HEK293 (cell line): Measurements from ENCODE around the gene STYX.

ENCODE experiments used
- CTCF ChIA-PET: fragments of 350-600 bp; formaldehyde crosslinking; extraction: SDS; loops from one replicate; lab custom pipeline; 2021; ENCODE audit warnings: antibody characterized with exemption; lab: Yijun Ruan, JAX
- POLR2A ChIA-PET: fragments of 300-600 bp; formaldehyde crosslinking; extraction: SDS; loops from one replicate; lab custom pipeline; 2020; ENCODE audit warnings: antibody characterized with exemption, inconsistent platforms; lab: Yijun Ruan, JAX
- H3K27ac ChIP-seq: fragments of 200-500 bp; sonication (Bioruptor generic); 2 replicates; pipeline ENCODE4 v1.5.1; 2014; ENCODE audit warnings: low read depth, low read length, control low read depth, inconsistent platforms; ENCODE audit errors: extremely low read depth
- H3K36me3 ChIP-seq, 2 experiments: fragments of 200-500 bp in 1 of 2; sonication (Bioruptor generic) in 1 of 2; 1 replicate in 1 of 2; 2 replicates in 1 of 2; pipeline ENCODE4 v1.5.1; 2014 to 2017; ENCODE audit warnings: inconsistent platforms in 2 of 2, low read length in 2 of 2; ENCODE audit not compliant: control insufficient read depth in 2 of 2, insufficient read depth in 1 of 2
- H3K4me1 ChIP-seq: fragments of 200-500 bp; sonication (Bioruptor generic); 2 replicates; pipeline ENCODE4 v1.5.1; 2014; ENCODE audit warnings: mild to moderate bottlenecking, low read length, inconsistent platforms; ENCODE audit not compliant: control insufficient read depth, insufficient read depth
- H3K4me3 ChIP-seq: 2 replicates; pipeline ENCODE4 v1.5.1; 2011; ENCODE audit warnings: low read depth, mild to moderate bottlenecking, control low read depth, low read length, moderate library complexity
- H3K9me3 ChIP-seq: fragments of 200-500 bp; sonication (Bioruptor generic); 2 replicates; pipeline ENCODE4 v1.5.1; 2014; ENCODE audit warnings: low read depth, low read length, inconsistent platforms; ENCODE audit not compliant: control insufficient read depth, insufficient read depth
- HIC1 ChIP-seq: fragments of 450-650 bp; formaldehyde crosslinking; IDR thresholded peaks from 2 replicates; pipeline ENCODE4 v1.5.1; 2016; ENCODE audit warnings: missing biosample characterization, missing genetic modification characterization
- MZF1 ChIP-seq: fragments of 450-650 bp; formaldehyde crosslinking; IDR thresholded peaks from 2 replicates; pipeline ENCODE4 v1.5.1; 2017; ENCODE audit warnings: missing biosample characterization, missing genetic modification characterization, borderline replicate concordance
- OSR2 ChIP-seq: fragments of 450-650 bp; formaldehyde crosslinking; IDR thresholded peaks from 2 replicates; pipeline ENCODE4 v1.5.1; 2016; ENCODE audit warnings: missing biosample characterization, missing genetic modification characterization
- PRDM1 ChIP-seq: fragments of 450-650 bp; formaldehyde crosslinking; IDR thresholded peaks from 2 replicates; pipeline ENCODE4; 2016; ENCODE audit warnings: missing biosample characterization, missing genetic modification characterization
- REPIN1 ChIP-seq: fragments of 450-650 bp; formaldehyde crosslinking; IDR thresholded peaks from 2 replicates; pipeline ENCODE4 v1.5.1; 2017; ENCODE audit warnings: missing biosample characterization, missing genetic modification characterization, low read depth
- SCRT2 ChIP-seq: fragments of 450-650 bp; formaldehyde crosslinking; IDR thresholded peaks from 2 replicates; pipeline ENCODE4 v1.5.1; 2016; ENCODE audit warnings: missing biosample characterization, missing genetic modification characterization
- TCF7L2 ChIP-seq: IDR thresholded peaks from 2 replicates; pipeline ENCODE4 v1.6.1; 2011; ENCODE audit warnings: low read depth, mild to moderate bottlenecking, inconsistent platforms, low read length, moderate library complexity, borderline replicate concordance
- ZBTB49 ChIP-seq: fragments of 450-650 bp; formaldehyde crosslinking; IDR thresholded peaks from 2 replicates; pipeline ENCODE4 v1.5.1; 2016; ENCODE audit warnings: missing biosample characterization, missing genetic modification characterization, low read depth
- ZFP41 ChIP-seq: fragments of 450-650 bp; formaldehyde crosslinking; IDR thresholded peaks from 2 replicates; pipeline ENCODE4 v1.5.1; 2016; ENCODE audit warnings: missing biosample characterization, missing genetic modification characterization, borderline replicate concordance
- ZNF223 ChIP-seq: fragments of 450-650 bp; formaldehyde crosslinking; IDR thresholded peaks from 2 replicates; pipeline ENCODE4 v1.5.1; 2016; ENCODE audit warnings: missing biosample characterization, missing genetic modification characterization
- ZNF248 ChIP-seq: fragments of 450-650 bp; formaldehyde crosslinking; IDR thresholded peaks from 2 replicates; pipeline ENCODE4 v1.5.1; 2017; ENCODE audit warnings: missing biosample characterization, missing genetic modification characterization
- ZNF274 ChIP-seq, 2 experiments: fragments of 200-500 bp in 1 of 2; fragments of 450-650 bp in 1 of 2; sonication (Bioruptor generic) in 1 of 2; formaldehyde crosslinking in 1 of 2; IDR thresholded peaks; 2 replicates each; pipeline versions ENCODE4 v1.5.1 to v1.6.1; 2014 to 2016; ENCODE audit warnings: borderline replicate concordance in 1 of 2, inconsistent platforms in 1 of 2, low read length in 1 of 2, missing biosample characterization in 1 of 2, missing genetic modification characterization in 1 of 2
- ZNF394 ChIP-seq: fragments of 450-650 bp; formaldehyde crosslinking; IDR thresholded peaks from 2 replicates; pipeline ENCODE4 v1.5.1; 2016; ENCODE audit warnings: missing biosample characterization, missing genetic modification characterization, mild to moderate bottlenecking, moderate library complexity, borderline replicate concordance
- ZNF530 ChIP-seq: fragments of 450-650 bp; formaldehyde crosslinking; IDR thresholded peaks from 2 replicates; pipeline ENCODE4 v1.5.1; 2016; ENCODE audit warnings: low read depth, missing biosample characterization, missing genetic modification characterization
- ZNF558 ChIP-seq: fragments of 450-650 bp; formaldehyde crosslinking; IDR thresholded peaks from 2 replicates; pipeline ENCODE4 v1.5.1; 2016; ENCODE audit warnings: missing biosample characterization, missing genetic modification characterization
- ZNF654 ChIP-seq: fragments of 450-650 bp; formaldehyde crosslinking; IDR thresholded peaks from 2 replicates; pipeline ENCODE4 v1.5.1; 2016; ENCODE audit warnings: low read depth, missing biosample characterization, missing genetic modification characterization
- ZNF830 ChIP-seq: fragments of 450-650 bp; IDR thresholded peaks from 2 replicates; pipeline ENCODE4 v1.5.0; 2018; ENCODE audit warnings: missing biosample characterization, missing genetic modification characterization, low read depth, mild to moderate bottlenecking, moderate library complexity

STYX gene

DNA sequence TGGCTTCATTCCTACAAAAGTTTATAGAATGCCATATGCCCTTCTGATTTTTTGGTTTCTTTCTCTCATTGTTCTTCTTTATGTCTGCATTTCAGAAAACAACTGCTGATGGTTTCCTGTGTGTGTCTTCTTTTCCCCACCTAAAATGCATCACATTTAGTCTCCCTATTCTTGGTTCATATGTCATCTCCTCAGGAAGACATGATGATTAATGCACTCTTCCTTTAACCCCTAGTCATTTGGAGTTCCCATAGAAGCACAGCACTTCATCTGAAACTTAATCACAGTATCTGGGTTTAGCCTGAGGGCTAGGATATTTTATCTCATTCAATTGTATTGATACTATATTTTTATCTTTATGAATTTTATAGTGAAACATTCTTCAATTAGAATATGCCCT, 39.9 kb downstream of the STYX start (continued):
- no peak for TF ChIP-seq ZBTB49 (tag by site-specific recombination)
- TF ChIP-seq ZFP41 (tag by site-specific recombination) = no peak
- TF ChIP-seq ZNF830 = no peak
- no peak for TF ChIP-seq ZNF274 (IDR thresholded peaks at IDR 0.05; ENCODE audit: low read length)
- no peak for TF ChIP-seq ZNF274 (tag by site-specific recombination; IDR thresholded peaks at IDR 0.05; ENCODE audit: borderline replicate concordance)
- TF ChIP-seq ZNF558 (tag by site-specific recombination) = no peak
- no peak for TF ChIP-seq ZNF530 (tag by site-specific recombination)
- TF ChIP-seq ZNF223 (tag by site-specific recombination) = no peak
- TF ChIP-seq ZNF248 (tag by site-specific recombination) = no peak
- TF ChIP-seq, all 188 proteins: peak for 0

DNA sequence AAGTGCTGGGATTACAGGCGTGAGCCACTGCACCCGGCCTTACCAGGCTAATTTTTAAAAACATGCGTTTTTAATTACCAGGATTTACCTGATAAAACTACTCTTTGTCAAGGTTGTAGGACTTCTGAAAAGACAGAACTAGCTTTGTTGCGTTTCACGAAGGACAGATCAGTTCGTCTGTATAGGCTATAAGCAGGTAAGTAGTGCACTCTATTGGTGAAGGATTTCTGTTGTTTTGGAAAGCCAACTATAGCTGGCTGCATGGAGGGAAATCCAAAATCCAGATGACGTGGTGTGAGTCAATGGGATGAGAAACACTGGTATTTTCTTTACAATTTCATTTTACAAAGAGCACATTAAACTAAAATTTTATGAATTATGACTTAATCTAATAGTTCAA, 46.9 kb downstream of the STYX start:
- CTCF ChIA-PET = interaction anchor here (0.6 kb wide), 1 partner anchor 9 kb away, joined by 4 read pairs; no protein-coding TSS in a partner anchor
- Histone ChIP-seq H3K4me1 (no peaks in the 10 kb centered on the region), H3K9me3 (no peaks in the 10 kb centered on the region), H3K27ac (no peak overlapping the region), H3K36me3 (peaks cover 52 to 57% of the 10 kb centered on the region in 2 experiments), H3K4me3 (no peak overlapping the region)
- TF ChIP-seq SCRT2 (no peak), HIC1 (tag by site-specific recombination) (no peak), MZF1 (no peak), TCF7L2 (no peak), REPIN1 (no peak), ZNF654 (tag by site-specific recombination) (0 out of 2 replicates have a peak, but pooled peaks have one; percentile 23)
- POLR2A ChIA-PET = no interaction called here

GRCh38 chr14:52778702-52779101, 48.7 kb downstream of the STYX start:
- POLR2A ChIA-PET = interaction anchor here (1.0 kb wide), 1 partner anchor 13 kb away, joined by 3 read pairs; the partner anchor contains the start of gene GNPNAT1
- Histone ChIP-seq H3K9me3 (no peaks in the 10 kb centered on the region), H3K4me1 (no peaks in the 10 kb centered on the region), H3K4me3 (no peak overlapping the region), H3K36me3 (peaks cover 62 to 64% of the 10 kb centered on the region in 2 experiments), H3K27ac (no peak overlapping the region)
- TF ChIP-seq PRDM1 (tag by site-specific recombination) = no peak
- peak; percentile 71; the same call in 1 of the 2 replicates for TF ChIP-seq ZNF394 (tag by site-specific recombination)
- peak; percentile 50; the same call in 1 of the 2 replicates for TF ChIP-seq OSR2
- CTCF ChIA-PET = interaction anchor here (0.7 kb wide), 1 partner anchor 1550 kb away, joined by 3 read pairs; no protein-coding TSS in a partner anchor
